Kidney (tissue), 14 donors: ENCODE measurements around the gene ABCA4. TPM values are rescaled to one million over a fixed set of nuclear protein-coding genes. Genes with fewer than 3 reads are reported as not detected.

Source experiments
- DNase-seq, 5 donors: peaks; one replicate each; pipeline ENCODE4 v3.0.0-alpha.2; 2013 to 2020
- FAIRE-seq: peaks from 2 replicates; lab custom pipeline; 2012; peaks lifted over from hg19 to GRCh38; lab: Jason Lieb, UNC
- H3K27ac ChIP-seq, 2 donors: one replicate each; pipeline ENCODE4 v1.7.0; 2013; ENCODE audit warnings: low read depth in 2 of 2, low read length in 2 of 2, inconsistent platforms in 1 of 2
- H3K27me3 ChIP-seq: one replicate; pipeline ENCODE4 v1.7.1; 2013; ENCODE audit warnings: low read length, inconsistent platforms; ENCODE audit not compliant: control insufficient read depth, insufficient read depth
- H3K36me3 ChIP-seq, 3 donors: one replicate each; pipeline versions ENCODE4 v1.7.0 to v1.7.1; 2013; ENCODE audit warnings: low read length in 3 of 3, control low read depth in 1 of 3, inconsistent platforms in 1 of 3; ENCODE audit not compliant: insufficient read depth in 3 of 3, control insufficient read depth in 2 of 3
- H3K4me1 ChIP-seq, 3 donors: one replicate each; pipeline versions ENCODE4 v1.7.0 to v1.7.1; 2013; ENCODE audit warnings: low read length in 3 of 3, inconsistent platforms in 1 of 3, low read depth in 1 of 3; ENCODE audit not compliant: control insufficient read depth in 2 of 3, insufficient read depth in 2 of 3
- H3K4me3 ChIP-seq, 3 donors: one replicate each; pipeline versions ENCODE4 v1.7.0 to v1.8.1; 2013; ENCODE audit warnings: low read length in 3 of 3, control low read depth in 1 of 3, inconsistent platforms in 1 of 3
- H3K9ac ChIP-seq, 3 donors: one replicate each; pipeline versions ENCODE4 v1.7.0 to v1.7.1; 2013; ENCODE audit warnings: low read length in 3 of 3, control low read depth in 1 of 3, inconsistent platforms in 1 of 3
- H3K9me3 ChIP-seq, 3 donors: one replicate each; pipeline versions ENCODE4 v1.7.0 to v1.7.1; 2013; ENCODE audit warnings: low read length in 3 of 3, control low read depth in 1 of 3, inconsistent platforms in 1 of 3; ENCODE audit not compliant: control insufficient read depth in 2 of 3, insufficient read depth in 1 of 3
- intact Hi-C: fragments of 100-400 bp; cut with DNase I; formaldehyde crosslinking; loops from one replicate; pipeline ENCODE4 v1.11.1; 2022
- polyA plus RNA-seq: library from polyadenylated mRNA; stranded (reverse); fragments of 350-450 nt; fragmentation: Illumina TruSeq; extraction: RNeasy Lipid Tissue Mini Kit (QIAGEN cat#74804); gene quantifications from one replicate; pipeline ENCODE4 v1.2.3, GENCODE V29; 2014; ENCODE audit warnings: low read depth, low replicate concordance; ENCODE audit not compliant: insufficient read depth
- total RNA-seq: library from RNA; stranded (reverse); fragmentation: NEBNext Ultra II Directional; extraction: Animal tissue kit (Norgen Biotek cat#: 25700); gene quantifications from one replicate; pipeline ENCODE4 v1.2.1, GENCODE V29; 2021
- TF ChIP-seq, protein P1 (sequence below): IDR thresholded peaks from 3 replicates; pipeline ENCODE4 v1.5.1; 2012; ENCODE audit warnings: mild to moderate bottlenecking, moderate library complexity, borderline replicate concordance; ENCODE audit not compliant: insufficient read depth; ENCODE audit errors: extremely low read depth
- donor health status: control.
- donor health status: control.
- donor health status: control.
- donor health status: control.
- donor health status: control.
- donor health status: DM: yes; HTN: yes; CAD: no.
- donor health status: Normal renal cell carcinoma (clear cell type).

The ABCA4 gene
- total and polyA plus RNA-seq, 2 donors from 2014 or later = 1.5 to 2.1 TPM

DNA sequence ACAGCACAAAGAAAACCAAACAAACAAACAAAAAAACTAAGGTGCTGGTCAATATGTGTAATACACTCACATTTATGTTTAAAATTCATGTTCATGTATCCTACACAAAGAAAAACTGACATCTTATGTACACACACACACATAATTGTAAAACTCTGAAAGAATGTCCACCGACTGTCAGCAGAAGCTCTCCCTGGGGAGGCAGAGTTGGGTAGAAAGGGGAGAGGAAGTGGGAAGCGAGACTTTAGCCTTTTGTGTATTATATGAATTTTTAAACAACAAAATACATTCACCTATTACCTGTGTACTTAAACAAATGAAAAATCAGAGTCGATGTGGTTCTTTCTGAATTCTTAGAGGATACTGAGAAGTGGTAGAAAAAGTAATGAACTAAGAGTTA lies 88.3 kb downstream of the ABCA4 start:
- H3K4me3 ChIP-seq = no peak overlapping the region
- no peaks in the 10 kb centered on the region for H3K9me3 ChIP-seq
- no peaks in the 10 kb centered on the region for H3K4me1 ChIP-seq
- DNase-seq = no peak
- no peaks in the 10 kb centered on the region for H3K36me3 ChIP-seq
- TF ChIP-seq, protein P1, sequence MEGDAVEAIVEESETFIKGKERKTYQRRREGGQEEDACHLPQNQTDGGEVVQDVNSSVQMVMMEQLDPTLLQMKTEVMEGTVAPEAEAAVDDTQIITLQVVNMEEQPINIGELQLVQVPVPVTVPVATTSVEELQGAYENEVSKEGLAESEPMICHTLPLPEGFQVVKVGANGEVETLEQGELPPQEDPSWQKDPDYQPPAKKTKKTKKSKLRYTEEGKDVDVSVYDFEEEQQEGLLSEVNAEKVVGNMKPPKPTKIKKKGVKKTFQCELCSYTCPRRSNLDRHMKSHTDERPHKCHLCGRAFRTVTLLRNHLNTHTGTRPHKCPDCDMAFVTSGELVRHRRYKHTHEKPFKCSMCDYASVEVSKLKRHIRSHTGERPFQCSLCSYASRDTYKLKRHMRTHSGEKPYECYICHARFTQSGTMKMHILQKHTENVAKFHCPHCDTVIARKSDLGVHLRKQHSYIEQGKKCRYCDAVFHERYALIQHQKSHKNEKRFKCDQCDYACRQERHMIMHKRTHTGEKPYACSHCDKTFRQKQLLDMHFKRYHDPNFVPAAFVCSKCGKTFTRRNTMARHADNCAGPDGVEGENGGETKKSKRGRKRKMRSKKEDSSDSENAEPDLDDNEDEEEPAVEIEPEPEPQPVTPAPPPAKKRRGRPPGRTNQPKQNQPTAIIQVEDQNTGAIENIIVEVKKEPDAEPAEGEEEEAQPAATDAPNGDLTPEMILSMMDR = no peak
- H3K27ac ChIP-seq = no peak overlapping the region
- no peak for FAIRE-seq
- no peaks in the 10 kb centered on the region for H3K27me3 ChIP-seq
- H3K9ac ChIP-seq = no peak overlapping the region
- intact Hi-C loops = no loop called here

DNA sequence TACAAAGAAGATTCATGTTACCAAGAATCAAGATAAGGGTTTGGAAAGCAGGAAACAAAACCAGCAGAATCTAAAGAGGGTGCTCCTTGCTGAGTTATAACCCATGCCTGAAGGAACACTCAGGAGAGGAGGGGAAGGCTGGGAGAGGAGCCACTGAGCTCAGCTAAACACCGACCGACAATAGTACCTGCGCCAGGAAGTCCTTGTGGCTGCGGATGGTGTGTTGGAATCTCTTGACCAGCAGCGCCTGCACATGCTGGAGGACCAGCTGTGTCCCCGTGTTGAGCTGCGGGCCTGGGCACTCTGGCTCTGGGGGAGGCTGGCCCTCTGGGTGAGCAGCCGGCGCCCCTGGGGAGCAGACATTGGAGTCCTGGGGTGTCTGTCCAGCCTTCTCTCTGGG lies 89.4 kb downstream of the ABCA4 start:
- FAIRE-seq (no peak), DNase-seq (no peak)
- no peaks in the 10 kb centered on the region for H3K36me3 ChIP-seq
- no peak overlapping the region for H3K27ac ChIP-seq
- intact Hi-C loops = no loop called here
- TF ChIP-seq, protein P1 = no peak
- H3K9ac ChIP-seq = no peak overlapping the region
- no peak overlapping the region for H3K4me3 ChIP-seq
- no peaks in the 10 kb centered on the region for H3K27me3 ChIP-seq
- H3K9me3 ChIP-seq = no peaks in the 10 kb centered on the region
- no peaks in the 10 kb centered on the region for H3K4me1 ChIP-seq

DNA sequence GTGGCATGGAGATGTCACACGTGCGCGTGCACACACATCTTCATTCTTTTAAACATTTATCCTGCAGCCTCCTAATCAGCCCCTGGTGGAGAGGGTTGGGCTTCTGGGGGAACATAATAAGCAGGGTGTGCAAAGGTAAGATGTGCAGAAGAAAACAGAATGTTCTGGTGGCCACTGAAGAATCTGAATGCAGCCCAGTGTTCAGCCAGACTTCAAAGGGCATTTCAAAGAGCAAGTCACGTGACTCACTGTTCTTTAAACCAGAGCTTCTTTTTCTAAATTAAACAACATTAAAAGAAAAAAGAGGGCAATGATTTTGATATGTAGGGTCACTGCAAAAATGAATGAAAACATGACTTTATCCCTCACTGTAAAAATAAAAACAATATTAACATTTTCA lies 89.8 kb downstream of the ABCA4 start:
- Histone ChIP-seq H3K4me1 (no peaks in the 10 kb centered on the region), H3K9me3 (no peaks in the 10 kb centered on the region), H3K4me3 (no peak overlapping the region), H3K27ac (no peak overlapping the region), H3K36me3 (no peaks in the 10 kb centered on the region), H3K9ac (no peak overlapping the region), H3K27me3 (no peaks in the 10 kb centered on the region)
- FAIRE-seq = no peak
- DNase-seq = no peak
- intact Hi-C loops = no loop called here
- TF ChIP-seq, protein P1 = no peak
